GM18517 (cell line): ENCODE data around the gene TLX2.

ENCODE experiments used
- ATAC-seq: cut with Tn5 transposase; IDR thresholded peaks from one replicate; pipeline ENCODE4 v1.9.1; 2021; ENCODE audit warnings: mild to moderate bottlenecking, moderate library complexity; ENCODE audit not compliant: unreplicated experiment

TLX2 gene

GRCh38 chr2:74511104-74511989 is 2.9 kb upstream of the TLX2 start:
- ATAC-seq = no peak

DNA sequence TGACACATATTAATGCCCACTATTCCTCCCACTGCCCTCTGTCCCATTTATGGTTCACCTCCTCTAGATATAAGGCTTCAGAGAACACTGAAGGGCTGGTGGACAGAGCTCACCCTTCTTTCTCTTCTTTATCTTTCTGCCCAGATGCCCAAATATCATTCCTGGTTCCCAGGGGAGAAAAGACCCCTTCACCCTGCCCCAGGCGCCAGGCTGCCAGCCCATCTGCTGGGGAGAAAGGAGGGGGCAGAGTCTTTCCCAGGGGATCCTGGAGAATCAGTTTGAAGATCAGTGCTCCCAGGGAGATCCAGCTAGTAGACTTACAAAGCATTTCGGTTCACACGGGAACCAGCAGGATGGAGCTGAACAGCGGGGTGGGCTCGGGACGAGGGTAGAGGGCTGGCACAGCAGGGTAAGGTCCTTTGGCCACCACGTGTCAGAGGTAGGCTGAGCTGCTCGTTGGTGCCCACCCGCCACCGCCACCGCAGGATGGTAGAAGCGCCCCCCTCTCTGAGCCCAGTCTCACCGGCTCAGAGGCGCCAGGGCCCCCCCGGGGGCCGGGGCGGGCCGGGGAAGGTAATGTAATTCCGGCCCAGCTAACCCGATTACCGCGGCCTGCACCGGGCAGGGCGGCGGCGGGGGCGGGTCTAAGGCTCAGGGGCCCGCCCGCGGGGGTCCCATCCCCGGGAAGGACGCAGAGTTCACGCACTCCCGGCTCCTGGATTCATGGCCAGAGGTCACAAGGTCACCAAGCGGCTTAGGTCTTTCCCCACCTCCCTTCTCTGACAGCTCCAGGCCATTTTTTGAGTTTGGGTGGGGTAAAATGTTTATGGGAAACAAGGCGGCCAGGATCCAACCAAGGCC is 1.3 kb upstream of the TLX2 start:
- ATAC-seq = no peak

GRCh38 chr2:74513605-74514367 is 464 bp upstream of the TLX2 start:
- ATAC-seq = no peak

DNA sequence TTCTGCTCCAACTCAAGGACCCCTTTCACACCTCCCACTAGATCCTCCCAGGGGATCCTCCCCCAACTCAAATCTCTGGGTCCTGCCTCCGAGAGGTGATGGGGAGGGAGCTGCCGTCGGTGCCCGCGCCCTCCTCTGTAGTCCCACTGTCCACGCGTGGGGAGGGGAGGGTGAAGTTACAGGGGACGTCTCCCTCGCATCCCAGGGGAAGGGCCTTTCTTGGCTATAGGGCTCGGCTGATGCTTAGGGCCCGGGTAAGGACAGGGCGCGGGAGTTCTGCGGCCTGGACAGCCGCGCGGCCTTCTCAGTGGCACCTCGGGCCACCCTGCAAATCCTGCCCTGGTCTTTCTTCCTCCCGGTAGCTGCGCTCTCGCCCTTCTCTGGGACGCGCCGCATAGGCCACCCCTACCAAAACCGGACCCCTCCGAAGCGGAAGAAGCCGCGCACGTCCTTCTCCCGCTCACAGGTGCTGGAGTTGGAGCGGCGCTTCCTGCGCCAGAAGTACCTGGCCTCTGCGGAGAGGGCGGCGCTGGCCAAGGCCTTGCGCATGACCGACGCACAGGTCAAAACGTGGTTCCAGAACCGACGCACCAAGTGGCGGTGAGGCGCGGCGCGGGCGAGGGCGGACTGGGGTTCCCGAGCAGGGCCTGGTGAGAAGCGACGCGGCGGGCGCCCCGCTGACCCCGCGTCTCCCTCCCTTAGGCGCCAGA is 1.2 kb downstream of the TLX2 start:
- peak; percentile 8 for ATAC-seq

DNA sequence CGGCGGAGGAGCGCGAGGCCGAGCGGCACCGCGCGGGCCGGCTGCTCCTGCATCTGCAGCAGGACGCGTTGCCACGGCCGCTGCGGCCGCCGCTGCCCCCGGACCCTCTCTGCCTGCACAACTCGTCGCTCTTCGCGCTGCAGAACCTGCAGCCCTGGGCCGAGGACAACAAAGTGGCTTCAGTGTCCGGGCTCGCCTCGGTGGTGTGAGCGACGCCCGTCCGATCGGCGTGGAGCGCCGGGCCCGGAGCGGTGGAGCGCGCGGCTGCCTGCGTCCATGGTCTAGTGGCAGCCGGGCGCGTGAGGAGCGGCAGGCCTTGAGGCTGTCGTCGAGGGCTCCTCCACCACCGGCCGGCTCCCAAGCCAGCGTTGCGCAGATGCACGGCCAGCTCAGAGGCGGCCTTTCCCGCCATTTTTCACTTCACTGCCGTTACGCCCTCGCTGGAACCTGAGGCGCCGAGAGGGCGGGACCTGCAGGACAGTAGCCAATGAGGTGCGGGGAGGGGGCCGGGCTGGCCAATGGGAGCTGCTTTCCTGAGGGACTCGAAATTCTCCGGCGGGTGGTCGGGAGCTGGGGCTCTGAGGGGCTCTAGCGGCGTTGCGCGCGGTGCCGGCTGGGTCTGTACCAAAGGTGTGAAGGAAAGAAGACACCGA is 1.9 kb downstream of the TLX2 start:
- peak; percentile 54 for ATAC-seq

DNA sequence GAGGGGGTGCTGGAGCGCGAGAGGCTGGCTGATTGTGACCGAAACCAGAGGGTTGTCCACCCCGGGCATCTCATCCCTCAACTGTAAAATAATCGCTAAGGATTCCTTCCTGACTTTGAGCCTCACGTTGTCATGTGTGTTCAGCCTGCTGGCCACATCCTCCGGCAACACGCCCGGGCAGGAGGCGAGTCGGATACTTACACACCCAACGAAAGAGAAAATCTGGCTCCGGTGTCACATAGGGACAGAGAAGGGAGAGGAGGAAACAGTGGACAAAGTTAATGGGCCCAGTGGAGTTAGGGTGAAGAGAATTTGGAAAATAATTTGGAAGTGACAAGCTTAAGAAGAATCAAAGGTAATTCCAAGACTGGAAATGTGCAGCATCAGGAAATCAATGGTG is 2.4 kb downstream of the TLX2 start:
- ATAC-seq = no peak

DNA sequence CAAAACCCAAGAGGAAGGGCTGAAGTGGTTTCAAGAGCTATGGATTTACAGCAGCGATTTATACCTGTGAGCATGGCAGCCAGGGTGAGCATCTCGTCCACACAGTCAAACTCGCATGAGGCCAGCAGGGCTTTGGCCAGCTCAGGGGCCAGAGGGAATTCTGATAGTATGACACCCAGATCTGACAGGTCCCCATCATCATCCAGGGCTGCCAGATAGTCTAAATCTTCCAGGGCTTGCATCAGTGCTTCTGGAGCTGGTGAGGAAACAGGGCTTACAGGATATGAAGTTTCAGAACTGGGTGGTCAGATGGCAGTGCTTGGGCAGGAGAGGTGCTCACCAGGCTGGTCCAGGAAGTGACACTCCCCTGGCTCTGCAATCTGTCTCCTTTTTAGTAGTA is 8.3 kb downstream of the TLX2 start:
- no peak for ATAC-seq

DNA sequence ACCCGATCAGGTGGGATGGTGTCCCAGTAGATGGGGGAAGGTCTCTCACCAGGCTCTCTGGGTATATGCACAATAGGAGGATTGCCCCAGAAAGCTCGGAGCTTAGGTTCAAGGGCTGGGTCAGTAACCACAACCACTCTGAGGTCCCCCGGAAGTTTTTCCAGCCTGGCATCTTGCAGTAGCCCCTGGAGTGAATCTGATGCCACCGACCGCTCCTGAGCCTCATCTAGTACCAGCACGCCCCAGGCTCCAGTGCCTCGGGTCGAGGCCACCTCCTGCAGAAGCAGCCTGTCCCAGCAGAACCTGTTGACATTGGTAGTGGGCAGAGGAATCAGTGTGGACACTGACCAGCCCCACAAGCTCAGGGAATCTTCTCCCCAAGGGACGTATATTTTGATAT is 9.8 kb downstream of the TLX2 start:
- no peak for ATAC-seq

DNA sequence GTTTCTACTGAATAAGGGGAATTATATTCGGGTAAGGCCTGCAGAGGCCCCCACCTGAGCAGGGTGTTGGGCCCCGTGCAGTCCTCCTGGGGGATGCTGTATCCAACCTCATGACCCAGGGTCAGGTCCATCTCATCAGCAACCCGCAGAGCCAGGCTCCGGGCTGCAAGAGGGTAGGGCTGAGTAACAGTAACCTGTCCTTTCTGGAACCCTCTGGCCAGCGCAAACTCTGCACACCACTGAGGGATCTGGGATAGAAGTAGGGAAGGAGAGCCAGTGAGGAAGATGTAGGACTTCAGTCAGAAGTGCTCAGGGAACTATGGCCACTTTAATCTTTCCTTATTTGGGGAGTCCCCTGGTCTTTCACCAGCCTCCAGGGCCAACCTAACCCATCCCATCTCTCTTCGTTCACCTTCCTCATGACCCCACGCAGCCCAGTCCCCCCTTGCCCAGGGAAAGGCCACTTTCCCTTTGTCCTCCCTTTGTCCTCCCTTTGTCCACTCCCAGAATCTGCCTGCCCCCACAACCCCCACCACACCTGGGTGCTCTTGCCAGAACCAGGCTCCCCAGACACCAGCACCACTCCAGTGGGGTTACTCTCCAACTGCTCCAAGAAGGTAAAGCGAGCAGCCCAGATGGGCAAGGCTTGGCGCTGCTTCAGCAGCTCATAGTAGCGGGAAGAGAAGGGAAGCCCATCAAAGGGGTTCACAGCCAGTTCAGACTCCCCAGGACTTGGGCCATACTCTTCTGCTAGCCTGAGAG is 10.9 kb downstream of the TLX2 start:
- ATAC-seq = no peak

- ATAC-seq = no peak
These were observed 11.7 kb downstream of the TLX2 start, which contains the start of gene DQX1 for GRCh38 chr2:74525717-74526648. TSS of gene DQX1 (minus strand) at chr2:74526231. CDS start at chr2:74525729, 502 bp downstream.

GRCh38 chr2:74526649-74527230 is 12.5 kb downstream of the TLX2 start:
- ATAC-seq = no peak

GRCh38 chr2:74527741-74528140 is 13.5 kb downstream of the TLX2 start:
- no peak for ATAC-seq

DNA sequence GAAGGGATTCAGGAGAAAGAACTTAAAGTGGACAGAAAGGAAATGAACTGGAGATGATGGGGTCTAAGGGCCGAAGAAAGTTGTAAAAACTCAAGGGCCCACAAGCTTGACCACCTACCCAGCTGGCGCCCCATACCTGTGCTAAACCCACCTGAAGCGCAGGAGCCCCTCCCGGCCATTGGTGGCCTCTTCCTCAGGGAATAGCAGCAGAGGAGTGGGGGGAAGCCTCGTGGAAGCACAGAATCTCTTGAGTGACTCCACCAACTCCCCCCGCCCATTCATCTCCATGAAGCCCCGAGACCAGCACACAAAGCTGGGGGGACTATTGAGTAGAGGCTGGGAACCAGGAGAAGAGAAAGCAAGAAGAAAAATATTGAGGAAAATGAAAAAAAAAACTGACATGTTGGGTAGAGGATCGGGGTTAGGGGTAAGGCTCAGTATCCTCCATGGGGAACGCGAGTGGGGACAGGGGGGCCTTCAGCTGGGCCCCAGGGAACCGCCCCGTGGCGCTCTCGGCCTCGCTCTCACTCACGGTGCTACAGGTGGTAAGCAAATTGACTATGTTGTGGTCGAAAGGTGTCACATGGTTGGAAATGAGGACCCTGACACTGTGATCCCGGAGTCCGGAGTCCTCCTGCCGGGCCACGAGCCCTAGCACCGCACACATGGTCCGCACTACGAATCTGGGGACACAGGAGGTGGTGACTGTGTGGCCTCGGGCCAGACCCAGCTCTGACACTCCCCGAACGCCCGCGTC is 14.5 kb downstream of the TLX2 start:
- peak; percentile 7 for ATAC-seq

GRCh38 chr2:74529357-74530238 is 15.3 kb downstream of the TLX2 start, which contains the start of the genes AUP1 and HTRA2:
TSS of gene AUP1 (minus strand) at chr2:74529706. CDS start at chr2:74529629, 77 bp downstream.
TSS of gene HTRA2 (plus strand) at chr2:74529933. CDS start at chr2:74530007, 74 bp downstream.
- ATAC-seq = peak; percentile 79

DNA sequence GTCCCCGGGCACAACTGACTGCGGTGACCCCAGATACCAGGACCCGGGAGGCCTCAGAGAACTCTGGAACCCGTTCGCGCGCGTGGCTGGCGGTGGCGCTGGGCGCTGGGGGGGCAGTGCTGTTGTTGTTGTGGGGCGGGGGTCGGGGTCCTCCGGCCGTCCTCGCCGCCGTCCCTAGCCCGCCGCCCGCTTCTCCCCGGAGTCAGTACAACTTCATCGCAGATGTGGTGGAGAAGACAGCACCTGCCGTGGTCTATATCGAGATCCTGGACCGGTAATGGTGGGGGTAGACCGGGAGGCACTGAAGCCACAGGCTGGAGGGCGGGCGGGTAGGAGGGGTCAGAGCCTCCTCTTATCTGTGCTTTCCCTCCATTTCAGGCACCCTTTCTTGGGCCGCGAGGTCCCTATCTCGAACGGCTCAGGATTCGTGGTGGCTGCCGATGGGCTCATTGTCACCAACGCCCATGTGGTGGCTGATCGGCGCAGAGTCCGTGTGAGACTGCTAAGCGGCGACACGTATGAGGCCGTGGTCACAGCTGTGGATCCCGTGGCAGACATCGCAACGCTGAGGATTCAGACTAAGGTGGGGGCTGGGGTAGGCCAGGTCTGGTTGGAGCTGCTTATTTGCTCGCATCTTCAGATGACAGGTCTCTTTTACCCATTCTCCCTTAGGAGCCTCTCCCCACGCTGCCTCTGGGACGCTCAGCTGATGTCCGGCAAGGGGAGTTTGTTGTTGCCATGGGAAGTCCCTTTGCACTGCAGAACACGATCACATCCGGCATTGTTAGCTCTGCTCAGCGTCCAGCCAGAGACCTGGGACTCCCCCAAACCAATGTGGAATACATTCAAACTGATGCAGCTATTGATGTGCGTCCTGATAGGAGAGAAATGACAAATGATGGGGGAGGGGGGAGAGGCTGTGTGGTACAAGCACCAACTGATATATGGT is 16.3 kb downstream of the TLX2 start:
- no peak for ATAC-seq
